Loucy (cell line): ENCODE measurements around the gene NPHP4.

Experiments used
- H2AFZ ChIP-seq: fragments of 200-600 bp; sonication (generic); 2 replicates; pipeline ENCODE4 v1.6.0; 2016; ENCODE audit warnings: antibody characterized with exemption, mild to moderate bottlenecking, low read length, moderate library complexity
- H3F3A ChIP-seq: fragments of 200-600 bp; 2 replicates; pipeline ENCODE4 v1.6.0; 2016; ENCODE audit warnings: antibody characterized with exemption, low read depth, mild to moderate bottlenecking
- H3K27me3 ChIP-seq: fragments of 200-600 bp; sonication (generic); 2 replicates; pipeline ENCODE4 v1.6.1; 2014; ENCODE audit warnings: low read length, mild to moderate bottlenecking; ENCODE audit not compliant: insufficient read depth, poor library complexity, severe bottlenecking
- H3K36me3 ChIP-seq: fragments of 200-600 bp; sonication (generic); 2 replicates; pipeline ENCODE4 v1.6.1; 2016; ENCODE audit warnings: low read length; ENCODE audit not compliant: insufficient read depth
- H3K4me1 ChIP-seq: fragments of 200-600 bp; sonication (generic); 2 replicates; pipeline ENCODE4 v1.5.1; 2014; ENCODE audit warnings: low read length, mild to moderate bottlenecking; ENCODE audit not compliant: insufficient read depth, poor library complexity, severe bottlenecking
- H3K4me2 ChIP-seq: fragments of 200-600 bp; sonication (generic); 2 replicates; pipeline ENCODE4 v1.6.0; 2014; ENCODE audit warnings: antibody characterized with exemption, low read length, low read depth, mild to moderate bottlenecking; ENCODE audit not compliant: poor library complexity, severe bottlenecking
- H3K4me3 ChIP-seq: fragments of 200-600 bp; sonication (generic); 2 replicates; pipeline ENCODE4 v1.5.1; 2014; ENCODE audit warnings: low read length, mild to moderate bottlenecking, mixed read lengths; ENCODE audit not compliant: poor library complexity, severe bottlenecking
- H3K79me2 ChIP-seq: fragments of 200-600 bp; sonication (generic); 2 replicates; pipeline ENCODE4 v1.6.1; 2014; ENCODE audit warnings: low read length; ENCODE audit not compliant: insufficient read depth
- H3K9ac ChIP-seq: fragments of 200-600 bp; sonication (generic); 2 replicates; pipeline ENCODE4 v1.6.0; 2014; ENCODE audit warnings: mild to moderate bottlenecking, low read depth, low read length, moderate library complexity; ENCODE audit not compliant: poor library complexity, severe bottlenecking
- H3K9me2 ChIP-seq: fragments of 200-600 bp; sonication (generic); replicated peaks from 2 replicates; pipeline ENCODE4 v1.6.1; 2016; ENCODE audit warnings: low read depth, low read length, mixed read lengths
- H3K9me3 ChIP-seq: fragments of 200-600 bp; sonication (generic); 2 replicates; pipeline ENCODE4 v1.6.1; 2014; ENCODE audit warnings: mild to moderate bottlenecking, antibody characterized with exemption, low read length, low read depth; ENCODE audit not compliant: insufficient read depth
- H4K20me1 ChIP-seq: fragments of 200-600 bp; sonication (generic); 2 replicates; pipeline ENCODE4 v1.6.0; 2014; ENCODE audit warnings: antibody characterized with exemption, low read length, mild to moderate bottlenecking; ENCODE audit not compliant: insufficient read depth, poor library complexity, severe bottlenecking
- EZH2phosphoT487 ChIP-seq: fragments of 200-600 bp; IDR thresholded peaks from 2 replicates; pipeline ENCODE4 v1.6.1; 2018; ENCODE audit warnings: antibody characterized with exemption, mild to moderate bottlenecking, moderate library complexity, borderline replicate concordance
- TF ChIP-seq, protein P1 (sequence below): fragments of 200-600 bp; sonication (generic); conservative IDR thresholded peaks from 2 replicates; pipeline ENCODE4 v1.5.1; 2014; ENCODE audit warnings: mild to moderate bottlenecking, antibody characterized with exemption, low read length

The NPHP4 gene

GRCh38 chr1:5956022-5956830, 36.0 kb downstream of the NPHP4 start:
- H3K9me2 ChIP-seq: no peaks in the 10 kb centered on the region
- H3K9me3 ChIP-seq: no peaks in the 10 kb centered on the region
- peaks cover 35% of the 10 kb centered on the region; the same call in 1 of the 2 replicates for H3K36me3 ChIP-seq
- no peak overlapping the region for H3K4me2 ChIP-seq
- no peak overlapping the region for H3K4me3 ChIP-seq
- no peaks in the 10 kb centered on the region for H3K4me1 ChIP-seq
- no peaks in the 10 kb centered on the region for H3K27me3 ChIP-seq
- H2AFZ ChIP-seq: no peak overlapping the region
- H3F3A ChIP-seq: no peaks in the 10 kb centered on the region
- H4K20me1 ChIP-seq: no peaks in the 10 kb centered on the region
- H3K79me2 ChIP-seq: no peaks in the 10 kb centered on the region
- H3K9ac ChIP-seq: no peak overlapping the region
- no peak for TF ChIP-seq EZH2phosphoT487
- TF ChIP-seq, protein P1, sequence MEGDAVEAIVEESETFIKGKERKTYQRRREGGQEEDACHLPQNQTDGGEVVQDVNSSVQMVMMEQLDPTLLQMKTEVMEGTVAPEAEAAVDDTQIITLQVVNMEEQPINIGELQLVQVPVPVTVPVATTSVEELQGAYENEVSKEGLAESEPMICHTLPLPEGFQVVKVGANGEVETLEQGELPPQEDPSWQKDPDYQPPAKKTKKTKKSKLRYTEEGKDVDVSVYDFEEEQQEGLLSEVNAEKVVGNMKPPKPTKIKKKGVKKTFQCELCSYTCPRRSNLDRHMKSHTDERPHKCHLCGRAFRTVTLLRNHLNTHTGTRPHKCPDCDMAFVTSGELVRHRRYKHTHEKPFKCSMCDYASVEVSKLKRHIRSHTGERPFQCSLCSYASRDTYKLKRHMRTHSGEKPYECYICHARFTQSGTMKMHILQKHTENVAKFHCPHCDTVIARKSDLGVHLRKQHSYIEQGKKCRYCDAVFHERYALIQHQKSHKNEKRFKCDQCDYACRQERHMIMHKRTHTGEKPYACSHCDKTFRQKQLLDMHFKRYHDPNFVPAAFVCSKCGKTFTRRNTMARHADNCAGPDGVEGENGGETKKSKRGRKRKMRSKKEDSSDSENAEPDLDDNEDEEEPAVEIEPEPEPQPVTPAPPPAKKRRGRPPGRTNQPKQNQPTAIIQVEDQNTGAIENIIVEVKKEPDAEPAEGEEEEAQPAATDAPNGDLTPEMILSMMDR: no peak

GRCh38 chr1:5955479-5955977, 36.7 kb downstream of the NPHP4 start:
- TF ChIP-seq, protein P1: no peak
- no peak for TF ChIP-seq EZH2phosphoT487
- no peak overlapping the region for H3K4me2 ChIP-seq

GRCh38 chr1:5954964-5955363, 37.3 kb downstream of the NPHP4 start:
- H3K79me2 ChIP-seq: no peaks in the 10 kb centered on the region
- no peaks in the 10 kb centered on the region for H4K20me1 ChIP-seq
- H3K4me1 ChIP-seq: no peaks in the 10 kb centered on the region
- H3K4me3 ChIP-seq: no peak overlapping the region
- no peaks in the 10 kb centered on the region for H3K9me2 ChIP-seq
- peaks cover 23% of the 10 kb centered on the region; the same call in 1 of the 2 replicates for H3K36me3 ChIP-seq
- no peaks in the 10 kb centered on the region for H3K27me3 ChIP-seq
- H3F3A ChIP-seq: no peaks in the 10 kb centered on the region
- TF ChIP-seq, protein P1: no peak
- TF ChIP-seq EZH2phosphoT487: no peak
- no peak overlapping the region for H3K9ac ChIP-seq
- no peak overlapping the region for H3K4me2 ChIP-seq
- H2AFZ ChIP-seq: no peak overlapping the region
- H3K9me3 ChIP-seq: no peaks in the 10 kb centered on the region

More at GRCh38 chr1:5955479-5955977, 36.7 kb downstream of the NPHP4 start:
- Histone ChIP-seq H3K4me1 (no peaks in the 10 kb centered on the region), H3K27me3 (no peaks in the 10 kb centered on the region), H3K9me2 (no peaks in the 10 kb centered on the region), H3K9ac (no peak overlapping the region), H3F3A (no peaks in the 10 kb centered on the region), H3K36me3 (peaks cover 29% of the 10 kb centered on the region; the same call in 1 of the 2 replicates), H3K79me2 (no peaks in the 10 kb centered on the region), H3K9me3 (no peaks in the 10 kb centered on the region), H4K20me1 (no peaks in the 10 kb centered on the region), H2AFZ (no peak overlapping the region), H3K4me3 (no peak overlapping the region)
